ENCODE results near the gene ZNF595.
"Not testable (repeated sequence)": the region's sequence is repeated elsewhere in the genome, so short reads cannot be mapped to it uniquely, and the experiment has no call there.

ZNF595 gene

DNA sequence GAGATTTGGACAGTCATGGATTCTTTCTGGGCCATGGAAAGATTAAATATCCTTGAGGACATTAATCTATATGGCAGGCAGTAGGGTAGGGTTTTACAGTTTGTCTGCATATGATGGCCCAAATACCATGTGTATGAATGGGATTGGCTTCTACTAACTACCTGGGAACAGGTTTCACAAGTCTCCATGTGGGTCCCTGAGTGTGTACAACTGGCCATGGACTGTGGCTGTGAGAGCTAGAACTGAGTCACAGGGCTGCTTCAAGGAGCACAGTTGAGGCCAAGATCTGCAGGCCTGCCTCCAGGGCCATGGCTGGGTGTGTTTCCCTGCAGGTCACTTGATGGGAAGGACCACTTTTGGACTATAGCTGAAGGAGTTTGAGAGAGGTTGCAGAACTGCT, 11.6 kb downstream of the ZNF595 start:
- H3K27ac ChIP-seq, result not testable (repeated sequence)

DNA sequence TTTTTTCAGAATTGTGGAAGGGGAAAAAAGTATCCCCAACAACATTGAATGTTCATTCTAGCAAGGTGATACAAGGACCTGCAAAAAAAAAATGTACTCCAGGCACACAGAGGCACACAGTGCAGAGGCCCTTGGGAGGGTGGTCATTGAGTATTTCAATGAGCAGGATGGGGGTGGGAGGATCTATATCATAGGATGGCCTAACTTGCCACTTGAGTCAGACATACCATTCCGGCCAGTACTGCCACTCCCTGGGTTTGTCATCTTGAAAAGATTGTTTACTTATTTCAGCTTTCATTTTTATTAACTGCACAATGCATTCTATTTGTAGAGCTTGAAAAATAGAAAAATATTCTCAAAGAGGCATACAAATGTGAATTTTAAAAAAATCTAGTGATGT, 18.7 kb downstream of the ZNF595 start:
- TF ChIP-seq ZFX (IDR thresholded peaks at IDR 0.05; ENCODE audit: borderline replicate concordance) (no peak), CTCF (IDR thresholded peaks at IDR 0.05) (no peak)
- H3K27ac ChIP-seq, result no peak overlapping the region

DNA sequence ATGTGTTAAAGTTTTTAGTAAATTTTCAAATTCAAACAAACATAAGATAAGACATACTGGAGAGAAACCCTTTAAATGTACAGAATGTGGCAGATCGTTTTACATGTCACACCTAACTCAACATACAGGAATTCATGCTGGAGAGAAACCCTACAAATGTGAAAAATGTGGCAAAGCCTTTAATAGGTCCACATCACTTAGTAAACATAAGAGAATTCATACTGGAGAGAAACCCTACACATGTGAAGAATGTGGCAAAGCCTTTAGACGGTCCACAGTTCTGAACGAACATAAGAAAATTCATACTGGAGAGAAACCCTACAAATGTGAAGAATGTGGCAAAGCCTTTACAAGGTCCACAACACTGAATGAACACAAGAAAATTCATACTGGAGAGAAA, 32.8 kb downstream of the ZNF595 start:
- no peak overlapping the region for H3K27ac ChIP-seq

DNA sequence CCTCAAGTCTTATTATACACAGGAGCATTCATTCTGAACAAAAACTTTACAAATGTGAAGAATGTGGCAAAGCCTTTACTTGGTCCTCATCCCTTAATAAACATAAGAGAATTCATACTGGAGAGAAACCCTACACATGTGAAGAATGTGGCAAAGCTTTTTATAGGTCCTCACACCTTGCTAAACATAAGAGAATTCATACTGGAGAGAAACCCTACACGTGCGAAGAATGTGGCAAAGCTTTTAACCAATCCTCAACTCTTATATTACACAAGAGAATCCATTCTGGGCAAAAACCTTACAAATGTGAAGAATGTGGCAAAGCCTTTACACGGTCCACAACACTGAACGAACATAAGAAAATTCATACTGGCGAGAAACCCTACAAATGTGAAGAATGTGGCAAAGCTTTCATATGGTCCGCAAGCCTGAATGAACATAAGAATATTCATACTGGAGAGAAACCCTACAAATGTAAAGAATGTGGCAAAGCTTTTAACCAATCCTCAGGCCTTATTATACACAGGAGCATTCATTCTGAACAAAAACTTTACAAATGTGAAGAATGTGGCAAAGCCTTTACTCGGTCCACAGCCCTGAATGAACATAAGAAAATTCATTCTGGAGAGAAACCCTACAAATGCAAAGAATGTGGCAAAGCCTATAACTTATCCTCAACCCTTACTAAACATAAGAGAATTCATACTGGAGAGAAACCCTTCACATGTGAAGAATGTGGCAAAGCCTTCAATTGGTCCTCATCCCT, 33.6 kb downstream of the ZNF595 start:
- H3K27ac ChIP-seq, result not testable (repeated sequence)

More for the DNA sequence above, 32.8 kb downstream of the ZNF595 start:
- TF ChIP-seq ZFX (IDR thresholded peaks at IDR 0.05; ENCODE audit: borderline replicate concordance) (no peak), CTCF (IDR thresholded peaks at IDR 0.05) (no peak)

DNA sequence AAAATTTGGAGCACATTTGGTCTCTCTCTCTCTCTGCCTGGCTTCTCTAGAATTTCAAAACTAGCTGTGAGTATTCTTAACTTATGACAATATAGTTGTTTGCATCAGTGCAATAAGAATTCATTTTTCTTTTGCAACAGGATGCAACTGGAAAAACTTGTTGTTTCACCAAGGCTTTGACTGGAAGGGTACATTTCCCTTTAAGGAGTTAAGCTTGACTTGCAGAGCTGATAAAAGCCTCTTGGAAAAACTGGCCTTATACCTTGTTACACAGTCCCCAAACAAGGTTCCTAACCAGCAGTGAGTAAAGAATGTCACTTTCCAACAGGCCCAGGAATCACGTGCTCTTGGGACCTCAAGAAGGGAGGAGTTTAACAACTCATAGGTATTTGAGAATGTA, 45.3 kb downstream of the ZNF595 start:
- TF ChIP-seq ZFX (IDR thresholded peaks at IDR 0.05; ENCODE audit: borderline replicate concordance), result no peak
- H3K27ac ChIP-seq, result no peak overlapping the region

GRCh38 chr4:99863-100262, 46.7 kb downstream of the ZNF595 start:
- TF ChIP-seq CTCF (IDR thresholded peaks at IDR 0.05) (no peak), ZFX (IDR thresholded peaks at IDR 0.05; ENCODE audit: borderline replicate concordance) (no peak)
- no peak overlapping the region for H3K27ac ChIP-seq

DNA sequence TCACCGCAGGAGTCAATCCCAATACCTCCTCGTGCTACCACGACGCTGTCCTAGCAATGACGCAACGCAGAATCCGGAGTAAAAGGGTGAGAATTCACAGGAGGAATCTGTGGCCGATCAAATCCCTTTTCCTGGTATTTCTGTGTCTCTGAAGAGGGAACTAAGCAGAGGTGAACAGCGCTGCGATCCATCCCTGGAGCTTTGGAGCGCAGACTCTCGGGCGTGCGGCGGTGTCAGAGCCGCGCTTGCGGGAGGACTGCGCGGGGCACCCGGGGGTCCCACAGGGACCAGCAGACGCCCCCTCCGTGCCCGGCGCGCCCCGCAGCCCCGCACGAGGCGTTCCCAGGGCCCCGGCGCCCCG, 53.9 kb downstream of the ZNF595 start:
- no peak for TF ChIP-seq CTCF (IDR thresholded peaks at IDR 0.05)
- no peak for TF ChIP-seq ZFX (IDR thresholded peaks at IDR 0.05; ENCODE audit: borderline replicate concordance)
- H3K27ac ChIP-seq, result no peak overlapping the region

GRCh38 chr4:107444-108429, 54.6 kb downstream of the ZNF595 start:
- H3K27ac ChIP-seq, result no peak overlapping the region
- TF ChIP-seq ZFX (IDR thresholded peaks at IDR 0.05; ENCODE audit: borderline replicate concordance) (no peak), CTCF (IDR thresholded peaks at IDR 0.05) (no peak)
